ENCODE results near the gene SCO1. TPM values are rescaled to one million over a fixed set of nuclear protein-coding genes. Genes with fewer than 3 reads are reported as not detected.

Gene SCO1
- total RNA-seq, 1 experiment from 2014 or later, result 62.4 TPM

- no peak for DNase-seq (ENCODE audit: low read depth, low spot score)
- in situ Hi-C loops (cut with HindIII; ENCODE audit: low pct_unique_long_range_greater_than_20kb, low sequenced_read_pairs), result no loop called here
Measured at GRCh38 chr17:10674704-10675103, 22.6 kb downstream of the SCO1 start.

- in situ Hi-C loops (cut with HindIII; ENCODE audit: low pct_unique_long_range_greater_than_20kb, low sequenced_read_pairs), result no loop called here
- no peak for DNase-seq (ENCODE audit: low read depth, low spot score)
Measured at GRCh38 chr17:10673312-10673711, 24.0 kb downstream of the SCO1 start.

- DNase-seq (ENCODE audit: low read depth, low spot score), result no peak
- in situ Hi-C loops (cut with HindIII; ENCODE audit: low pct_unique_long_range_greater_than_20kb, low sequenced_read_pairs), result no loop called here
Measured at GRCh38 chr17:10668775-10669174, 28.6 kb downstream of the SCO1 start.

- in situ Hi-C loops (cut with HindIII; ENCODE audit: low pct_unique_long_range_greater_than_20kb, low sequenced_read_pairs), result no loop called here
- DNase-seq (ENCODE audit: low read depth, low spot score), result no peak
Measured at GRCh38 chr17:10666906-10667305, 30.4 kb downstream of the SCO1 start.

GRCh38 chr17:10664571-10664970 lies 32.8 kb downstream of the SCO1 start:
- no peak for DNase-seq (ENCODE audit: low read depth, low spot score)
- in situ Hi-C loops (cut with HindIII; ENCODE audit: low pct_unique_long_range_greater_than_20kb, low sequenced_read_pairs), result no loop called here

GRCh38 chr17:10663231-10663630 lies 34.1 kb downstream of the SCO1 start:
- DNase-seq (ENCODE audit: low read depth, low spot score), result no peak
- in situ Hi-C loops (cut with HindIII; ENCODE audit: low pct_unique_long_range_greater_than_20kb, low sequenced_read_pairs), result no loop called here

- in situ Hi-C loops (cut with HindIII; ENCODE audit: low pct_unique_long_range_greater_than_20kb, low sequenced_read_pairs), result no loop called here
- DNase-seq (ENCODE audit: low read depth, low spot score), result no peak
Measured at GRCh38 chr17:10661437-10661836, 35.9 kb downstream of the SCO1 start.

- in situ Hi-C loops (cut with HindIII; ENCODE audit: low pct_unique_long_range_greater_than_20kb, low sequenced_read_pairs), result no loop called here
- DNase-seq (ENCODE audit: low read depth, low spot score), result no peak
Measured at GRCh38 chr17:10657879-10658278, 39.5 kb downstream of the SCO1 start.

- no peak for DNase-seq (ENCODE audit: low read depth, low spot score)
- in situ Hi-C loops (cut with HindIII; ENCODE audit: low pct_unique_long_range_greater_than_20kb, low sequenced_read_pairs), result no loop called here
Measured at GRCh38 chr17:10657148-10657547, 40.2 kb downstream of the SCO1 start, which contains the start of gene MYH3. TSS of gene MYH3 (minus strand) at chr17:10657309. CDS start at chr17:10655064, 2,245 bp downstream.

GRCh38 chr17:10653987-10654386 lies 43.3 kb downstream of the SCO1 start:
- in situ Hi-C loops (cut with HindIII; ENCODE audit: low pct_unique_long_range_greater_than_20kb, low sequenced_read_pairs), result no loop called here
- DNase-seq (ENCODE audit: low read depth, low spot score), result no peak

GRCh38 chr17:10652984-10653659 lies 44.2 kb downstream of the SCO1 start:
- no peak for DNase-seq (ENCODE audit: low read depth, low spot score)
- in situ Hi-C loops (cut with HindIII; ENCODE audit: low pct_unique_long_range_greater_than_20kb, low sequenced_read_pairs), result no loop called here

GRCh38 chr17:10651927-10652326 lies 45.4 kb downstream of the SCO1 start:
- no peak for DNase-seq (ENCODE audit: low read depth, low spot score)
- in situ Hi-C loops (cut with HindIII; ENCODE audit: low pct_unique_long_range_greater_than_20kb, low sequenced_read_pairs), result no loop called here

- no peak for DNase-seq (ENCODE audit: low read depth, low spot score)
- in situ Hi-C loops (cut with HindIII; ENCODE audit: low pct_unique_long_range_greater_than_20kb, low sequenced_read_pairs), result no loop called here
Measured at GRCh38 chr17:10649602-10650001, 47.7 kb downstream of the SCO1 start.

- DNase-seq (ENCODE audit: low read depth, low spot score), result no peak
- in situ Hi-C loops (cut with HindIII; ENCODE audit: low pct_unique_long_range_greater_than_20kb, low sequenced_read_pairs), result no loop called here
Measured at GRCh38 chr17:10648956-10649355, 48.4 kb downstream of the SCO1 start.

GRCh38 chr17:10648381-10648780 lies 49.0 kb downstream of the SCO1 start:
- in situ Hi-C loops (cut with HindIII; ENCODE audit: low pct_unique_long_range_greater_than_20kb, low sequenced_read_pairs), result no loop called here
- no peak for DNase-seq (ENCODE audit: low read depth, low spot score)

GRCh38 chr17:10646392-10646990 lies 50.8 kb downstream of the SCO1 start:
- in situ Hi-C loops (cut with HindIII; ENCODE audit: low pct_unique_long_range_greater_than_20kb, low sequenced_read_pairs), result no loop called here
- peak; percentile 79 for DNase-seq (ENCODE audit: low read depth, low spot score)

- DNase-seq (ENCODE audit: low read depth, low spot score), result no peak
- in situ Hi-C loops (cut with HindIII; ENCODE audit: low pct_unique_long_range_greater_than_20kb, low sequenced_read_pairs), result no loop called here
Measured at GRCh38 chr17:10640475-10640874, 56.9 kb downstream of the SCO1 start.

GRCh38 chr17:10638151-10638550 lies 59.2 kb downstream of the SCO1 start:
- in situ Hi-C loops (cut with HindIII; ENCODE audit: low pct_unique_long_range_greater_than_20kb, low sequenced_read_pairs), result no loop called here
- no peak for DNase-seq (ENCODE audit: low read depth, low spot score)

GRCh38 chr17:10635290-10635689 lies 62.0 kb downstream of the SCO1 start:
- in situ Hi-C loops (cut with HindIII; ENCODE audit: low pct_unique_long_range_greater_than_20kb, low sequenced_read_pairs), result no loop called here
- no peak for DNase-seq (ENCODE audit: low read depth, low spot score)

Data from SK-MEL-5 (cell line).